ENCODE data around the gene ANK2. TPM values are rescaled to one million over a fixed set of nuclear protein-coding genes. Genes with fewer than 3 reads are reported as not detected.

ANK2 gene
- total RNA-seq, 2 experiments from 2014 or later = 0.38 to 4.0 TPM

- no peak overlapping the region for H3K4me3 ChIP-seq (ENCODE audit: low read depth, low read length, poor library complexity, severe bottlenecking)
- H4K20me1 ChIP-seq (ENCODE audit: insufficient read depth, low read length) = no peaks in the 10 kb centered on the region
- H2AFZ ChIP-seq (ENCODE audit: low read length) = no peak overlapping the region
- no peaks in the 10 kb centered on the region for H3K4me1 ChIP-seq (ENCODE audit: insufficient read depth, low read length, poor library complexity, severe bottlenecking)
- TF ChIP-seq CTCF (conservative IDR thresholded peaks at IDR 0.05; ENCODE audit: low read length) (no peak), EZH2phosphoT487 (IDR thresholded peaks at IDR 0.05; ENCODE audit: borderline replicate concordance, low read depth, low read length) (no peak)
- H3K36me3 ChIP-seq (ENCODE audit: insufficient read depth, low read length) = no peaks in the 10 kb centered on the region
- no peaks in the 10 kb centered on the region for H3K79me2 ChIP-seq (ENCODE audit: insufficient read depth, low read depth, low read length)
- intact Hi-C loops (cut with micrococcal nuclease; ENCODE audit: unreplicated experiment) = no loop called here
- no peaks in the 10 kb centered on the region for H3K9me2 ChIP-seq (ENCODE audit: insufficient read depth, low read length)
- no peaks in the 10 kb centered on the region for H3K9me3 ChIP-seq (ENCODE audit: low read length)
- DNase-seq (ENCODE audit: low spot score) = no peak
- no peak overlapping the region for H3K4me2 ChIP-seq (ENCODE audit: low read length)
- H3K27ac ChIP-seq (ENCODE audit: low read depth, low read length, poor library complexity, severe bottlenecking) = no peak overlapping the region
- no TSS peak for BruUV-seq (replicated peaks)
- POLR2A ChIA-PET = interaction anchor here (0.6 to 1.1 kb wide), 3 partner anchors 8 to 379 kb away, joined by 3 to 6 read pairs (median 4); no protein-coding TSS in a partner anchor
- CTCF ChIA-PET (ENCODE audit: unreplicated experiment) = no interaction called here
Observed at GRCh38 chr4:113012122-113012725, 37.2 kb upstream of the ANK2 start.

GRCh38 chr4:113012786-113013185, 36.7 kb upstream of the ANK2 start:
- POLR2A ChIA-PET = interaction anchor here (1.1 kb wide), 1 partner anchor 379 kb away, joined by 6 read pairs; no protein-coding TSS in a partner anchor
- no peak overlapping the region for H3K27ac ChIP-seq (ENCODE audit: low read depth, low read length, poor library complexity, severe bottlenecking)
- no peaks in the 10 kb centered on the region for H3K79me2 ChIP-seq (ENCODE audit: insufficient read depth, low read depth, low read length)
- no TSS peak for BruUV-seq (replicated peaks)
- no peak overlapping the region for H2AFZ ChIP-seq (ENCODE audit: low read length)
- CTCF ChIA-PET (ENCODE audit: unreplicated experiment) = no interaction called here
- no peak for DNase-seq (ENCODE audit: low spot score)
- H3K4me3 ChIP-seq (ENCODE audit: low read depth, low read length, poor library complexity, severe bottlenecking) = no peak overlapping the region
- H3K9me2 ChIP-seq (ENCODE audit: insufficient read depth, low read length) = no peaks in the 10 kb centered on the region
- TF ChIP-seq CTCF (conservative IDR thresholded peaks at IDR 0.05; ENCODE audit: low read length) (no peak), EZH2phosphoT487 (IDR thresholded peaks at IDR 0.05; ENCODE audit: borderline replicate concordance, low read depth, low read length) (no peak)
- no peaks in the 10 kb centered on the region for H3K4me1 ChIP-seq (ENCODE audit: insufficient read depth, low read length, poor library complexity, severe bottlenecking)
- H4K20me1 ChIP-seq (ENCODE audit: insufficient read depth, low read length) = no peaks in the 10 kb centered on the region
- H3K36me3 ChIP-seq (ENCODE audit: insufficient read depth, low read length) = no peaks in the 10 kb centered on the region
- H3K9me3 ChIP-seq (ENCODE audit: low read length) = no peaks in the 10 kb centered on the region
- H3K4me2 ChIP-seq (ENCODE audit: low read length) = no peak overlapping the region
- intact Hi-C loops (cut with micrococcal nuclease; ENCODE audit: unreplicated experiment) = no loop called here

- intact Hi-C loops (cut with micrococcal nuclease; ENCODE audit: unreplicated experiment) = no loop called here
- no peak for DNase-seq (ENCODE audit: low spot score)
- no peaks in the 10 kb centered on the region for H3K9me3 ChIP-seq (ENCODE audit: low read length)
- no peak overlapping the region for H3K27ac ChIP-seq (ENCODE audit: low read depth, low read length, poor library complexity, severe bottlenecking)
- no TSS peak for BruUV-seq (replicated peaks)
- H3K9me2 ChIP-seq (ENCODE audit: insufficient read depth, low read length) = no peaks in the 10 kb centered on the region
- no peaks in the 10 kb centered on the region for H4K20me1 ChIP-seq (ENCODE audit: insufficient read depth, low read length)
- TF ChIP-seq CTCF (conservative IDR thresholded peaks at IDR 0.05; ENCODE audit: low read length) (no peak), EZH2phosphoT487 (IDR thresholded peaks at IDR 0.05; ENCODE audit: borderline replicate concordance, low read depth, low read length) (no peak)
- H3K4me2 ChIP-seq (ENCODE audit: low read length) = no peak overlapping the region
- no peak overlapping the region for H2AFZ ChIP-seq (ENCODE audit: low read length)
- H3K79me2 ChIP-seq (ENCODE audit: insufficient read depth, low read depth, low read length) = no peaks in the 10 kb centered on the region
- CTCF ChIA-PET (ENCODE audit: unreplicated experiment) = no interaction called here
- POLR2A ChIA-PET = interaction anchor here (1.5 kb wide), 1 partner anchor 9 kb away, joined by 4 read pairs; no protein-coding TSS in a partner anchor
- no peaks in the 10 kb centered on the region for H3K36me3 ChIP-seq (ENCODE audit: insufficient read depth, low read length)
- H3K4me1 ChIP-seq (ENCODE audit: insufficient read depth, low read length, poor library complexity, severe bottlenecking) = no peaks in the 10 kb centered on the region
- no peak overlapping the region for H3K4me3 ChIP-seq (ENCODE audit: low read depth, low read length, poor library complexity, severe bottlenecking)
Observed at GRCh38 chr4:113013751-113014150, 35.7 kb upstream of the ANK2 start.
